HG03039 (cell line): ENCODE results near the gene TMEM132C.

Experiments
- ATAC-seq: cut with Tn5 transposase; IDR thresholded peaks from one replicate; pipeline ENCODE4 v1.9.1; 2021; ENCODE audit warnings: mild to moderate bottlenecking, moderate library complexity; ENCODE audit not compliant: unreplicated experiment

The TMEM132C gene

DNA sequence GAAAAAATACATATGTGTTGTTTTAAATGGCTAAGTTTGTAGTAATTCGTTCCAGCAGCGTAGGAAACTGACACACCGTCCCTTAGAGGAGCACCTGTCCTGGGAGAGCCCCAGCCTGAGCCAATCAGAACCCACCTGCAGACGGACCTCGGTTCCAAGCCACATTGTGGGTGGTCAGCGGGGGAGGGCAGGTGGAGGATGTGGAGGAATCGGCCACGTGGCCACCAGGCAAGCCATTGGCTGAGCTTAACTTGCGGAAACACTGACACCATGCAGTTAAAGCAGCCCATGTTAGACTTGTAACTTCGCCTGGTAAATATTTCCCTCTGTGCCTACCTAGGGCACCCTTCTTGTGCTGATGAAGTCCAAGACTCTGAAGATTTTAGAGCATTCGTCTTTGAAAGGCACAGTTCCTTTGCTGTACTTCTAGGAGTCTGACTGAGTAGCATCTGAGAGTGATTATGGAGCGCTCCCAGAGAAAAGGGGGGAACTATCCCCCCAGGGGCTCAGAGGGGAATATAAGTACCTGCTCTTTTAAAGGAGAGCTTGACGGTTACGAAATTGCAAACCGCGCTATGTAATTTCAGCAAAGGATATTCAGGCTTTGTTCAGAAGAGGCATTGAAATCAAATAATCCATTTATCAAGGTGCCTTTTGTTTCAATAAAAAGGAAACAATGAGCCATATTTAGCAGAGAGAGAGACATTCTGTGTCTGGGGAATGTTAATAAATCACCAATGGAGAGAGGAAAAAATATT lies 135.7 kb downstream of the TMEM132C start:
- no peak for ATAC-seq

DNA sequence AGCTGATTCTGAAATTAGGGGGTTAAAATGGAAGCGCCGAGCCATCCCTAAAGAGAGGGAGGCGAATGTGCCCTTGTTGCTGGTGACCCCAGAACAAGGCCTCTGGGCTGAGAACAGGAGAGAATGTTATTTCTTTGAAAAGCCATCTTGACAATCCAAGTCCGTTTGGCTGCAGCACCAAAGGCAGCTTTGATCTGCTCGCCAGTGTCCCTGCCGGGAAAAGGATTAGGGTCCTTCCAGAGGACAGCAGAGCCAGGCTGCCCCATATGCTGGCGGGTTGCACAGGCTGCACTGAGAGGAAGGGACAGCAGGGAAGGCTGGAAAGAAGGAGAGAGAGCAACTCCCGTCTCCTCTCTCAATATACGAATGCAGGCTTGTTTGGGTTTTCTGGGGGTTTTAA lies 141.7 kb downstream of the TMEM132C start:
- ATAC-seq: no peak

GRCh38 chr12:128415036-128415560 lies 148.1 kb downstream of the TMEM132C start:
- ATAC-seq: no peak

GRCh38 chr12:128418944-128419343 lies 152.0 kb downstream of the TMEM132C start:
- ATAC-seq: no peak

DNA sequence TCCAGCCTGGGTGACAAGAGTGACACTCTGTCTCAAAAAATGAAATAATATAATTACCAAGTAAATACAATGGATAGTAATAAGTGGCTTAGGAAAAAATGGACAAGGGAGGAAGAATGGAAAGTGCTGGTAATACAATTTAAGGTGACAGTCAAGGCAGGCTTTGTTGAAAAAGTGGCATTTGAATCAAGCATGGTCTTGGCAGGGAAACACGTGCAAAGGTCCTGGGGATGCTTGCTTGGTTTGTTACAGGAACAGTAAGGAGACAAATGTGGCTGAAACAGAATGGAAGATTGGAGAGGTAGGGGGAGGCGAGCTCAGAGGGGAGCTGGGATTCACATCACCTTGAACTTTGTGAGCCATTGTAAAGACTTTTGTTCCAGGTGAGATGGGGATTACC lies 153.2 kb downstream of the TMEM132C start:
- no peak for ATAC-seq

- ATAC-seq: no peak
Measured at GRCh38 chr12:128421375-128421774, 154.4 kb downstream of the TMEM132C start.

- no peak for ATAC-seq
Measured at GRCh38 chr12:128423205-128423604, 156.2 kb downstream of the TMEM132C start.

DNA sequence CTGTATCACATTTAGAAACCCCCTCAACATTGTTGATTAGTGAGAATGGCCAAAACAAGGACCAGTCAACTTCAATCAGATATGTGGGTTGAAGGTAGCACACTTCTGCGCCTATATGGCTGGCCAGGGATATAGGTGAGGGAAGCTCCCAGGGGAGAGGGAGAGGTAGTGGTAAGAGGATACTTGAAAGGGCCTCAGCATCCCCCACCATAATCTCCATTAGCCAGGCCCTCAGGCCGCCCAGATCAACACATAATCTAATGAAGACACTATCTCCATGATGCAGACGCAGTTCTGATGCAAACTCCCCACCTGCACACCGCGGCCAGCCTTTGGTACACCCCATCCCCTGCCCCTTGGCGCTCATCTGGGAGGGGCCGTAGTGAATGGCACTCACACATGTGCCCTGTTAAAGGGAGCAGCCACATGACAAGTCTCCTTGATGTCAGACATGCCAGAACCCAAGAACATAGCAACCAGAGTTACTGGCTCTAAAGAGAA lies 158.0 kb downstream of the TMEM132C start:
- ATAC-seq: no peak

DNA sequence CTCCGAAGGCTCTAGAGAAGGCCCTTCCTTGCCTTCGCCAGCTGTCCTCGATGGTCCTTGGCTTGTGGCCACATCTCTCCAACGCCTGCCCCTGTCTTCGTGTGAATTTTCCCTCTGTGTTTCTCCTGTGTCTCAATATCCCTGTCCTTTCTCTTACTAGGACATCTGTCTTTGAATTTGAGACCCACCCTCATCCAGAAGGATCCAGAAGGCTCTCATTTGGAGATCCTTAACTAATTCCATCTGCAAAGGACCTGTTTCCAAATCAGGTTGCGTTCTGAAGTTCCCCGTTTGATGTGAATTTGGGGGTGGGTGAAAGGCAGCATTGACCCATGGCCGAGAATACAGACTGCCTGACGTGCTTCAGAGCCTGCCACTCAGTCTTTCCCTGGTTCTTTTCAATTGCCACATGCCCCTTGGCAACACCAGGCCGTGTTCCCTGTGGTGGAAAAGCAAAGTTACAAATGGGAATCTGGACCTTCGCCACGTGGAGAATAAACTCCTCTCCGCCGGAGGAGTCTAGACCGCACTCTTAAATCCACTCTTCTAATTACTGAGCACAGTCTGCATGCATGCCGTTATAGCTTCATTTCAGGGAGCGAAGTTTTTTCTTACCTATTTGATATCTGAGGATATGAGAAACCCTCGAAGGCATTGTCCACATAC lies 158.8 kb downstream of the TMEM132C start:
- no peak for ATAC-seq

DNA sequence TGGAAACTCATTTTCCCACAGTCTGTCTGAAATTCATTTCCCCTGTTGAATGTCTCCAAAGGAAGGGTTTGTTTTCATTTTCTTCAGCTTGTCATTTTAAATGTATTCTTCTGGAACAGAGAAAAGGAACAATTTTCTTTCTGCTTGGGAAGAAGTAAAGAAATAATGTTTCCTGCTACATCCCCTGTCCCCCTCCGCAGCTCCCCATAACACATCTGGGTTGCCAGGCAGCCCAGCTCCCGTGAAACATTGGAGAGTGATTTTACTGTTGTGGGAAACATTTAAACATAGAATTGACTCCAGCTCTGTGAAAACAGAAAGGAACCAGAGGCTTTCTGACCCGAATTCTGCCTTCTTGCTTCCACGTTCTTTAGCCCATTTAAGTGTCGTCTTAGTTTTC lies 159.5 kb downstream of the TMEM132C start:
- ATAC-seq: no peak

DNA sequence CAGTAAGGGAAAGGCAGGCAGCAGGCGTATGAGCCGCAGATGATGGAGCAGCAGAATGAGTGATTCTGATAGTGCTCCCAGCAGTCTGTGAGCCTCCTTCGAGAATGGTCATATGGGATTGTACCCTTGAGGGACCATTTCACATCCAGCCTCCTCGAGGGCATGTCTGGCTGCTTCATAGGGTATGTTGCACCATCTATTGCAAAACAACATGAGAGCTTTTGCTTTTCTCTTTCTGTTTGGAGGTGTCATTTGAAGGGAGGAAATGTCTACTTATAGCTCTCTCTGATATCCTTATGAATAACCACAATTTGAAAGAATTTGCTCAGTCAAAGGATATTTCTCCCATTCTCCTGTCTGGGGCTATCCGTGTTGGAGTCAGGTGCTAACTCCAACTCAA lies 172.8 kb downstream of the TMEM132C start:
- ATAC-seq: no peak

DNA sequence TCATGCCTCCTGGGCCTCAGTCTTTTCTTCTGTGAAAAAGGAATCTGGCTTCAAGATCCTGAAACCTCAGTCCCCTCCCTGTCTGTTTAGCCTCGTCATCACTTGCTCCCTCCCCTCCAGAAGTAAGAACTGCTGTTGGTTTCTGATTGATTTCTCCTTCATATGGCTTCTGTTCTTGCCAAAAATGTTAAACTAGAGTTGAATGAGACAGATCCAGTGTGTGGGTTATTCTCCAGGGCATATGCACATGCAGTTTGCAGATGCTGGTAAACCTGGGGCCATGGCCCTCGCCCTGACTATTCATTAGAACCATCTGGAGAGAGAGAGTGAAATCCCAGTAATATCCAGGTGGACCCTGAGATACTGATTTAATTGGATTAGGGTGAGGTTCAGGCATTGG lies 175.1 kb downstream of the TMEM132C start:
- no peak for ATAC-seq

DNA sequence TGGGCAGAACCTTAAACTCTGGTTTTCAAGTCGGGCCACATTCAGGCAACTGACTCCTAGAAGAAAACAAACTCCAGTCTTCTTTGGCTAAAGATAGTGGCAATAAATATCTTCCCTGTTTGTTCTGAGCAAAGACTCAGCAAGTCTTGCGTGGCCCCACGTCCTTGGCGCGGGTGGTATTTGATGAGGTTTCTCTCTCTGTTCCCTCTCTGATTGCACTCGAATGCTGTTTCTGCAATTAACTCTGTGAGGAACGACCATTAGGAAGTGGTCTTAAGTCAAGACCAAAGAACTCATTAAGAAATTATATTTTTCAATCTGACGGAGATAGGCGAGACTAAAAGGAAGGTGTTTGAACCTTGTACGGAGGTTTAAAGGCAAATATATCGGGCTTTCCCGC lies 177.6 kb downstream of the TMEM132C start:
- no peak for ATAC-seq

DNA sequence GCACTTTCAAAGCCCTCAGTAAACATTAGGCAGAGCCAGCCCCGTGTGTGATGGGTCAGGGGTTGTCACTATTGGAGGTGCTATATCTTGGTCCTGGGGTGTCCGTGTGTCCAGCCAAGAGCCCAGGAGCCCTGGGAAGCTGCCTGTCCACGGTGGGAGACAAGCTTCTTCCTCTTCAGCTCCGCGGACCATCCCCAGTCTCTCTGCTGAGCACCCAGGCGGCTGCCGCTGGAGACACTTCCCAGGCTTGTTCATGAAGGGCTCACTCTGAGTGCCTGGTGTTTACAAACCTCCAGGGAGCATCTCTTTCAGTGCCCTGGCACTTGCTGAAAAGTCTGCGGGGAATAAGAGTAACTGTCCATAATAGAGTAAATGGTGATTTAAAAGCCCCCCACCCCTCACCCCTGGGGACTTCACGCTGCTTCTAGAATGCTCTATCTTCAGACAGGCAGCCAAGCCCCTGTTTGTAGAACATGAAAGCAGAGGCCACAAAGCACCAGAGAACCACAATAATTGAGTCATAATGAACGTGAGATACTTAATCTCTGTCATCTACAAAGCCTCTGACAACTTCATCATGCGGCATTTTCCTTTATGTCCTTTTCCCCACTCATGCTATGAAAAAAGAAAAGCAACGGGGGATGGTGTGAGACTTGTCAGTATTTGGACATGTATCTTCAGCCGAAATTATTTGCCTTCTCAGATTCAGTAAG lies 178.6 kb downstream of the TMEM132C start:
- ATAC-seq: no peak

DNA sequence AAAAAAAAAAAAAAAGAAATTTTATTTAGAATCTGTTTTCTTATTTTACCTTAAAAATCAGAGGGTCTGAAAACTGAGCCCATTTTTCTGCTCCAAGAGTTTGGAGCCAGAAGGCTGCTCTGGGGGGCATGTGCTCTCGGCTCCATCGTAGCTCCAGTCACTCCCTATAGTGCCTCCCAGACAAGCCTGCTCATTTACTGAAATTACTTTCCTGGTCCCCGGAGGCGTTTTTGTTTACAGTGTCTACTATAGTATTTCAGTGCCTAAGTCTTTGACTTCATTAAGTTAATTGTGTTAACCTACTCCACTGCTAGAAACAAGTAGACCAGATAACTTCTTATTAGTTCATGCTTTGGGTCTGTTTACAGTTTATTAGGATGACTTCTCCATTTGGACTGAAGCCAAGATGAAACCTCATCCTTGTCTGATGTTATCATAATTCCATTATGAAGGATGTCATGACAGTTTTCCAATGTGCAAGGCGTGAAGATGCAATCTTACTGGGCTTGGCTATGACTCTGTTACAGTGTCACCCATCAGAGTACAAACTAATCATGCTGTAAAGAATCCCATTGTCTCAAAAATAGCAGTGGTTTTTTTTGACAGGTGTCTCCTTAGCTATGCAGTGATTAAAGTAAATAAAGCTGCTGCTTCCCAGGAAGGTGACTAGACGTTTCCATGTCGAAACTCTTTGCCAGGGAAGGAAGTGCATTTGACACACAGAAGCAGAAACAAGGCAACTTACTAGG lies 182.3 kb downstream of the TMEM132C start:
- no peak for ATAC-seq

- no peak for ATAC-seq
Measured at GRCh38 chr12:128450810-128451209, 183.8 kb downstream of the TMEM132C start.

- no peak for ATAC-seq
Measured at GRCh38 chr12:128455851-128456250, 188.9 kb downstream of the TMEM132C start.

- no peak for ATAC-seq
Measured at GRCh38 chr12:128456922-128457321, 190.0 kb downstream of the TMEM132C start.

DNA sequence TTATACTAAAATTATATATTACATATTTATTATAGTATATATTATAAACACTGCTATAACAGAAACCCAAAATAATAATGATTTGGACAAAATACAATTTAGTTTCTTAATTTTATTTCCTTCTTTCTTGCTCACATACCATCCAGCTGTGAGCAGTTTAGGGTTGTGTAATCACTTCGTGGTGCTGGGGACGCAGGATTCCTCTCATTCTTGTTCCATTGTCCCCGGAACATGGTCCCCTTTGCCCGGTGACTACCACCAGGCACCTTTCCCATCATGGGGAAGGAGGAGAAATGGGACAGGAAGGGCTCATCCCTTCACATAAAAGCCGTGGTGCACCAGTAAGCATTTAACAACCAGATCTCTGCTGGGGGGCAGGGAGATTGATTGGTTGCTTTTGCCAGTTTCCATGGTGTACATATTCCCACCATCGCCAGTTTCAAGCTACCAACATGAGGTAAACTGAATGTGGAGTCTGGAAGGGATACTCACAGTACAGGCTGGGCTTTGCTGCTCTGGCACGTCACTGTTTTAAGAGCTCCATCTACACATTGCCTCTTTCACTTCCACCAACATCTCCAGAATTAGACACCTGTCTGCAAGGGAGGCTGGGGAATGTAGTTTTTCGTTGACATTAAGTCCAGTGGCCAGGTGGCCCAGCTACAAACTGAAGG lies 191.5 kb downstream of the TMEM132C start:
- ATAC-seq: no peak

DNA sequence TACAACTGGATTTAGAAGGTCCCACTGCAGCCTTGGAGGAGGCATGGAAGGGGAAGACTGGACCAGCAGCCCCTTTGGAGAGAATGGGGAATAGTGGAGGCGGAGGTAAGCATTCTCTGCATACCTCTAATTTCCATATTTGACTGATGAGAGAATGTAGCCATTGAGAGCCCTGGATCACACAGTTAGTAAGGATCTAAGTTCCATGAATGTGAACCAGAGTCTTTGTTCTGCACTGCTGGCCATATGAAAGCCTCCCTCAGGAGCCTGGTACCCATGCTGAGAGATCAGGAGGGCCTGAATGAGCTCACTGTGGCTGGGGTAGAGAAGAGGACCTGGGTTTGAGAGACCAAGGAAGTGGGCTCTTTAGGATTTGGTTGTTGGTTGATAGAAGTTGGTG lies 192.1 kb downstream of the TMEM132C start:
- no peak for ATAC-seq
